GM19240 (cell line): Measurements from ENCODE around the gene GPR157.
A peak's percentile ranks its signal among the peaks of the same experiment; 100 is the strongest.
"Not testable (repeated sequence)": the region's sequence is repeated elsewhere in the genome, so short reads cannot be mapped to it uniquely, and the experiment has no call there.

Source experiments
- DNase-seq: peaks from one replicate; pipeline ENCODE4 v3.0.0; 2011; ENCODE audit warnings: low spot score; ENCODE audit not compliant: insufficient read length

Gene GPR157

DNA sequence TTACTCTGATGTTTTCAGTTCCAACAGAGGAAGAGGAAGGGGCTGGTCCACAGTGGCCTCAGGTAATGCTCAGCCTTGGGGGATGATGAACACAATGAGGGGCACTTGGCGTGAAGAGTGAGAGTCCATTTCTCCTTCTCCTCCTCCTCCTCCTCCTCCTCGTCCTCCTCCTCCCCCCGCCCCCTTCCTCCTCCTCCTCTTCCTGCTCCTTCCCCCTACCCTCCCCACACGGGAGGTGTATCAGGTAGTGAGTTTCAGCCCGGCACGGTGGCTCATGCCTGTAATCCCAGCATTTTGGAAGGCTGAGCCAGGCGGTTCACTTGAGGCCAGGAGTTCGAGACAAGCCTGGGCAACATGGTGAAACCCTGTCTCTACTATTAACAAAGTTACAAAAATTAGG, 17.3 kb upstream of the GPR157 start:
- no peak for DNase-seq

DNA sequence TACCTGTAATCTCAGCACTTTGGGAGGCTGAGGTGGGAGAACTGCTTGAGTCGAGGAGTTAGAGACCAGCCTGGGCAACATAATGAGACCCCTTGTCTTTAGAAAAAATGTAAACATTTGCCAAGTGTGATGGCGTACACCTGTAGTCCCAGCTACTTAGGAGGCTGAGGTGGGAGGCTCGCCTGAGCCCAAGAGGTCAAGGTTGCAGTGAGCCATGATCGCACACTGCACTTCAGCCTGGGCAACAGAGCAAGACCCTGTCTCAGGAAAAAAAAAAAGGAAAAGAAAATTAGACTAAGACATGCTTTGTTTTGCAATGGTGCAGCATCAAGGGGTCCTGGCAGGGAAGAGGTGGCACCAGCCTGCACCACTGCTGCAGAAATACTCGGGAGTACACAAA, 16.8 kb upstream of the GPR157 start:
- DNase-seq, result no peak

DNA sequence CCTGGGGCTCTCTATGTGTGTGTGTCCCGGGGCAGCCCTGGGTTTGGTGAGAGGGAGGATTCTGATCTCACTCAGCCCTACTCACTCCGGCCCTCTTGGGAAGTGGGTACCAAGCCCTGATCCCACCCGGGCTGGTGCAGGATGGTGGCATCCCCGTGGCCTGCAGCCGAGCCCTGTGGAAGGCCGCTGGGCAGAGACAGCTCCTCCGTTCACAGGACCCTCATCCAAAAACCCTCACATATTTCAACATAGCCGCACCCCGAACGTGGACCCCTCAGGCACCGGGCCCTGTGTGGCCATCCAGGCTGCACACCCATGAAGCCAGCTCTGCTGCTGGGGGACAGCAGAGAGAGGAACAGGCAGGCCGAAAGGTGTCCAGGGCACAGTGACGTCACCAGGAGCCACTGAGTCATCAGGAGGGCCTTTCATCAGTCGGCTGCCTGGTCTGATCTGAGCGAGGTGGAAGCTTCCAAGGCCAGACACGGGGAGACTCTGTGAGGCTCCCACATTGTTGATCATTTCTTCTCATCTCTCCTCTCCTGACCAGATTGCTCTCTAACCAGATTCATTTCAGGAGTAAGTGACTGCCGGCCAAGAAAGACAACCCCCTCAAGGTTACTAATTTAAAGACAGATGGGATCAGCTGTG, 16.2 kb upstream of the GPR157 start:
- DNase-seq, result peak; percentile 50

DNA sequence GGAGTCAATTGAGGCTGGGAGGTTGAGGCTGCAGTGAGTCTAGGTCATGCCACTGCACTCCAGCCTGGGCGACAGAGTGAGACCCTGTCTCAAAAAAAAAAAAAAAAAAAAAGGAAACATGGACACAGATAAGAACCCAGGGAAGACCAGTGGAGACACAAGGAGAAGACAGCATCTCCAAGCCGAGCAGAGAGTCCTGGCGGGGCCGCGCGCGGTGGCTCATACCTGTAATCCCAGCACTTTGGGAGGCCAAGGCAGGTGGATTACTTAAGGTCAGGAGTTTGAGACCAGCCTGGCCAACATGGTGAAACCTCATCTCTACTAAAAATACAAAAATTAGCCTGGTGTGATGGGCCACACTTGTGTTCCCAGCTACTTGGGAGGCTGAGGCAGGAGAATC, 15.6 kb upstream of the GPR157 start:
- DNase-seq, result not testable (repeated sequence)

DNA sequence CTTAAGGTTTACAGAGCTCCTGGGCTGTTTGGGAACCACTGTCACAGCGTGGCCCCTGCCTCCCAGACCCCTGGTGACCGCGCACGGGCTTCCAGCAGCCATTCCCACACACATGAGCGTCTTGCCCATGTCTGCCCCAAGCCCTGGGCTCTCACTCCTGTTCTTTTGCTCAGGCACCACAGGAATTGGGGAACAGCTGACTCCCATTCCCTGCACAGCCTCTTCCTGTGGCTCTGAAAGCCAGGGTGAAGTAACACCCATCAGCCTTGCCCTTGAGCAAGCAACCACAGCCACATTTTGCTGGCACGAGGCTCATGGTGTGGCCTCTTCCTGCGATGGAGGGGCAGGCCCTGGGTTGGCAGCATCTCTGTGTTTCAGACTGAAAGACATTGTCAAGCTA, 14.3 kb upstream of the GPR157 start:
- no peak for DNase-seq

DNA sequence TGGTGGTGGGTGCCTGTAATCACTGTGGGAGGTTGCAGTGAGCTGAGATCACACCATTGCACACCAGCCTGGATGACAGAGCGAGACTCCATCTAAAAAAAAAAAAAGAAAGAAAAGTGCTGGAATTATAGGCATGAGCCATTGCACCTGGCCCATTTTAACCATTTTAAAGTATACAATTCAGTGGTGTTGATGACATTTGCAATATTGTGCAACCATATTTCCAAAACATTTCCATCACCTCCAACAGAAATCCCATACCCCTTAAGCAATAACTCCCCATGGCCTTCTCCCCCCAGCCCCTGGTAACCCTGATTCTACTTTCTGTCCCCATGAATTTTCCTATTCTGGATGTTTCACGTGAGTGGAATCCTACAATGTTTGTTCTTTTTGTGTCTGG, 11.0 kb upstream of the GPR157 start:
- DNase-seq, result no peak

DNA sequence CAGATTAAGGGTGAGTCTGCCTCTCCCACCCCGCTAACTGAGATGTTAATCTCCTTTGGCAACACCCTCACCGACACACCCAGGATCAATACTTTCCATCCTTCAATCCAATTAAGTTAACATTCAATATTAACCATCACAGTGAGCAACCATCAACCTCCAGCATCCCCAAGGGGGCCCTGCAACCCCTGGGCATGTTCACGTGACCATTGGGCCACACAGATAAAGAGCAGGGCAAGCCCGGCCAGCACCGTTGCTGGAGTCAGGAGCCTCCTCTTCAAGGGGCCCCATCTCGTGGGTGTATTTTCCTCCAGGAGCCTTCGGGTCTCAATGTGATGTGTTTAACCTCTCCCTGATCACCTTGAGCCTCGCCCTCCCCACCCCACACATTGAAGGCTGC, 8.0 kb upstream of the GPR157 start:
- DNase-seq, result no peak

DNA sequence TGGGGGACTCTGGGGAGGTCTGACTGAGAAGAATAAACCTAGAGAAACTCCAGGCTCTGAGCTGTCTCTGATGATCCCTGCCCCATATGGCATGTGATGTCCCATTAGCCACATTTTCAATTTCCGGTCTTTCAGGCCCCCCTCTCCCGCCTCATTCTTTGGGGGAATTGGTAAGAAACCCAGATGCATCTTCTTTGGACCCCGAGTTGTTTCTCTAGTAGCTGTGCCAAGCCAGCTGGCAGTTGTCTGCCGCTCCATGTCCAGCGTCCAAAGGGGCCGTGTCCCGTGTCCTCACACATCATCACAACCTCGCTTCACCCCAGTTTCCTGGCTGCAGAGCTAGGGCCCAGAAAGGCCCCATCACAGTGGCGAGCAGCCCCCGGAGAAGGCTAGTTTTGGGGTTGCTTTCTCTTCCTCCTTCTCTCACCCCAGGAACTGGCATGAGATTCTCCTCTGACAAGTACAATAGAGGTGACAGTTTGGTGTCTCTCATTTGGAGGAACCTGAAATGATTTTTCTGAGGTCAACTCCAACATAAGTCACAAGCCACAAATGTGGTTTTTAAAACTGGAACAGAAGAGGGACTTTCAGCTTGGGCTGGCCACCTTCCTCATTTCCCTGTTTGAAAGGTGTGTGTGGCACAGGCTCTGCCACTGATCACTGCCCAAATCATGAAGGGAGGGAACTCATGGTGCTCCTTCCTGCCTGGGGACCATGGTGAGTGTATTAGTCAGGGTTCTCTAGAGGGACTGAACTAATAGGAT, 6.4 kb upstream of the GPR157 start:
- no peak for DNase-seq

DNA sequence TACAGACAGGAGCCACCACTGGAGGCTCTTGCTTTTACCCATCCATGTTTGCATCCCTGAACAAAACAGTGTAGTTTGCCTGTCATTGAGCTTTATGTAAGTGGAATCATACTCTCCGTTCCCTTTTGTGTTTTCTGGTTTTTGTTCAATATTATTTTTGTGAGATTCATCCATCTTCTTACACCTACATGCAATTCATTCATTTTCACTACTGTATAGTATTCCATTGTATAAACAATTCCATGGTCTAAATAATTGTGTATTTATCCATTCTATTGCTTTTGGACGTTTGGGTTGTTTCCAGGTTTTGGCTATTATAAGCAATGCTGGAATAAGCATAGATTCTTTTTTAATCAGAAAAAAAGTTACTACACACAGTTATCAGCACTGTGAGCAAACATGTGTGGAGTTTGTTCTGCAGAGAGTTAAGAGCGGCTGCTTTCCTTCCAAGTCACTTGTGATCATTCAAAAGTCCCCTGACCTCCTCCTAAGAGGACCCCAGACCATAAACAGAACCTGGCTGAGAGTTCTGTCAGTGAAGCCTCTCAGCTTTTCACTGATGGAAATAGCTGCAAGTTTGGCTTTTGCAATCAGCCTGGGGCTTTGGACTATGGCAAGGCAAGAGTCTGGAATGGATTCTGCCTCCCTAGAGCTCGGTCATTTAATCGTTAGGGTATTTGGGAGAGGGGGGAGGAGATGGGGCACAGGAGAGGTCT, 5.1 kb upstream of the GPR157 start:
- DNase-seq, result no peak

DNA sequence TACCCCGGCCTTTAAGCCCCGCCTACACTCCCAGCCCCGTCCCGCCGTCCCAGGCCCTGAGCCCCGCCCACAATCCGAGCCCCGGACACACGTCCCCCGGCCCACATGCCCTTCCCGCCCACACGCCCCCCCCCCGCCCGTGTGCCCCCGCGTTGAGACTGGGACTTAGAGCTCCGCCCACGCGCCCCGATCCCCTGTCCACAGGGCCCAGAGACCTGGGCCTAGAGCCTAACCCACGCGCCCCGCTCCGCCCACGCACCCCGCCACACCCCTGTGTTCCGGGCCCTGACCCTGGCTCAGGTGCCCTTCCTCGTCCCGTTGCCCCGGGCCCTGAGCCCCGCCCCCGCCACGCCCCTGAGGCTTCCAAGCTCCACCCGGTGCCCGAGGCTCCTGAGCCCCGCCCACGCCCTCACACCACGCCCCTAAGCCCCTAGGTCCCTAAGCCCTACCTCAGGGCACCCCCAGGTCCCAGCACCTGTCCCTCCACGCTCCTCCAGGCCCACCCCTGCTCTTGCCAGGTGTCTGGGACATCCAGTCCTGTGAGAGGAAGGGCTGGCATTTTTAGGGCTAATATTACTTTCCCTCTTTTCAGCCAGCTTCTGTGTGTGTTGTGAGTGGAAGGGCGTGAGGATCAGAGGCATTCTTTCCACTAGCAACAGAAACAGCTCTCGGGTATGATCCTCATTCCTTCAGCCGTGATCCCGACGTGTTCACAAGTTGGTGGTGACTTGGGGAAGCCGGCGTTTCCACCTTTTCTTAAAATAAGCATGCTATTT, 552 bp upstream of the GPR157 start:
- DNase-seq, result peak; percentile 77

DNA sequence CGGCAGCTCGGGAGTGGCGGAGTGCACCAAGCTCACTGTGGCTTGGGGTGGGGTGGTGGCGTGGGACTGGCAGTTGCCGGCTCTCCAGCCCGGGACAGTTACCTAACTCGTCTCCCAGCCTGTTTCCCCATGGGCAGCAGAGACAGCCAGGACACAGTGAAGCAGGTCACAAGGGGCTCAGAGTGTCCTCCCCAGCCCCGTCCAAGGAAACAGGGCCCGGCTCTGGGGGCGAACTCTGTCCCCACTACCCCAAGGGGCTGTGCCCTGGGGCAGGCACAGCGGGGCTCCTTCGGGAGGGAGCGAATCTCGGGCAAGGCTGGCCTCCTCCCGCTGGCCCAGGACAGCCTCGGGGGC, 759 bp downstream of the GPR157 start:
- DNase-seq, result no peak

DNA sequence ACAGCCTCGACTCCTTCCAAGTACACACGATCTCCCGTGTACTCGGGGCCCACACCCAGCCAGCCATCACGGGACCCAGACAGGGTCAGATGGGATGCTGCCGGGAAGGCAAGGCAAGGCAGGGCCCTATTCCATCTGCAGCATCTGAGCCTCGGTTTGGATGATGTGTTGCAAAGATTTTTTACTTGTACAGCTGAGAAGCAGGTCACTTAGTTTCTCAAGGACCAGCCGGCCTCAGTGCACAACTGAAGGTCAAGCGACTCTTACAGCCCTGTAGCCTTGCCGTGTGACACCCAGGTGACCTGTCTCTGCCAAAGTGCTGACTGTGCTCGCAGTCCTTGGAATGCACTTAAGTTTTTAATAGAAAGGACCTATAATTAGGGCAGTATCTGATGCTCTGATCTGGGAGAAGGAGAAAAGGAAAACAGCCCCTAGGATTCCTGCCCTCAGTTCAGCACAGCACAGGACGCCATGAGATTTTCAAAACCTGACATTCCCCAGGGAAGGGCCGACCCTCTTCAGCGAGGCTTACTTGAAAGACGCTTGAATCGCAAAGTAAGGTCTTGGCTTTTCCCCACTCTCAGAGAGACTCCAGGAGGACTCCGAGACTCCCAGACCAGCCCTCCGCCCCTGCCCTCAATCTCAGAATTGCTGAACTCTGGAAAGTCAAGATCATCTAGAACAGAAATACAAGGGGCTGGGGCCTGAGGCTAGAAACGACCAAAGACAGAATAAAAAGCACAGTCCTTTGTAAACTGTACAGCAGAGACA, 1.3 kb downstream of the GPR157 start:
- DNase-seq, result no peak

DNA sequence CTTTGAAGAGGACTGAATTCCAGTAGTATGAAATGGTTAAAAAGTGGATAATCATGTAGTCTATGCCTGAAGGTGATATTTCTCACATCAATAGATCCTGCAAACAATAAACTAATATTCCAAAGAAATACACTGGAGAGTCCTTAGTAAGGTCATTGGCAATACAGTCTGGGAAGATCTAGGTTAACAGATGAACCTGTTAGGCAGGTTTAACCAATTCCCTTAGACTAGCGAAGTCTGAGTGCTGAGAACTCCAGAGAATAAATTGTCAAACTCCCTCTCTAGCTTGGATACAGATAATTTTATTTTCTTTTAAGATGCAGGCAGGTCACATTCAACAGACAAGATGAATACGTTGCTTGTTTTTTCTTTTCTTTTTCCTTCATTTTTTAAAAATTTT, 2.4 kb downstream of the GPR157 start:
- no peak for DNase-seq

DNA sequence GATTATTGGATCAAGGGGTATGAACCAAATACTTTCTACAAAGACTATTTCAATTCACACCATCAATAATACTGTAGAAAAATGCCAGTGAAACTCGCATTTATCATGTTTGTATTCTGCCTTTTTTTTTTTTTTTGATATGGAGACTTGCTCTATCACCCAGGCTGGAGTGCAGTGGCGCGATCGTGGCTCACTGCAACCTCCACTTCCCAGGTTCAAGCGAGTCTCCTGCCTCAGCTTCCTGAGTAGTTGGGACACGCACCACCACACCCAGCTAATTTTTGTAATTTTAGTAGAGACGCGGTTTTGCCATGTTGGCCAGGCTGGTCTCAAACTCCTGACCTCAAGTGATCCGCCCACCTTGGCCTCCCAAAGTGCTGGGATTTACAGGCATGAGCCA, 3.1 kb downstream of the GPR157 start:
- not testable (repeated sequence) for DNase-seq

DNA sequence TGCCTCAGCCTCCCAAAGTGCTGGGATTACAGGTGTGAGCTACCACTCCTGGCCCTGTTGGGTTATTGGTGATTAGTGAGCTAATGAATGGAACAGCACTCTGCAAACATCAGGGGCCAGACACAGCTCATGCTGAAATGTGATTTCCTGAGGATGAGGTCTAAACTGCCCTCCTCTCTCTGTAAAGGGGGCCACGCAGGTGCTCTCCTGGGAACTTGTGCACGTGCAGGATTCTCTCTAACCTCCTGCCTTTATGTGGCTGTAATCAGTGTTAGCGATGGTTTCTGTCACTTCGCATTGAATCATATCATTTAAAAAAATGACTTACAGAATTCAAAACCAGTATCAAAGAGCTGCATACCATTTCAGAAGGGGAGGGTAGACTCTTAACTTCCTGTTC, 3.6 kb downstream of the GPR157 start:
- DNase-seq, result no peak

DNA sequence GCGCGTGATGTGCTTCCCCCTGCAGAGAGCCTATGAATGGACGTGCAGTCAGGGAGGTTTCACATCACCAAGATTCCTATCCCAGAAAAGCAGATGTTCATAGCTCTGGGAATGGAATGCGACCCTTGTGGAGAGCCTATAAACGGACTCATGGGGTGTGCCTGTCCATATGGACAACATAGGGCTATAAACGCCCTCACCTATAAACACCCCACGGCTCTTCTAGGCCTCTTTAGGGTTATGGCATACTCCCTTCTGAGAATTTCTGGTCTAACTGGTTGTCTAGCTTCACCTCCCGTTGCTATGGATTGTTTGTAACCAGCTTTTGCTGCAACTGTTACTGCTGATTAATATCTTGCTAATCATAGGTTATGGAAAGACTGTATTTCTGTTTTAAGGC, 4.5 kb downstream of the GPR157 start:
- not testable (repeated sequence) for DNase-seq

DNA sequence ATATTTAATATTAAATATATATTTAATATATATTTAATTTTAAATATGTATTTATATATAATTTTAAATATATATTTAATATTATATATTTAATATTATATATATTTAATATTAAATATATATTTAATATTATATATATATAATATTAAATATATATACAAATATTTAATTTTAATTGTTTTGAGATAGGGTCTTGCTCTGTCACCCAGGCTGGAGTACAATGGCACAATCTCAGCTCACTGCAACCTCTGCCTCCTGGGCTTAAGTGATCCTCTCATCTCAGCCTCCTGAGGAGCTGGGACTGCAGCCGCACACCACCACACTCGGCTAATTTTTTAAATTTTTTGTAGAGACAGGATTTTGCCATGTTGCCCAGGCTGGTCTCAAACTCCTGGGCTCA, 5.2 kb downstream of the GPR157 start:
- DNase-seq, result not testable (repeated sequence)

DNA sequence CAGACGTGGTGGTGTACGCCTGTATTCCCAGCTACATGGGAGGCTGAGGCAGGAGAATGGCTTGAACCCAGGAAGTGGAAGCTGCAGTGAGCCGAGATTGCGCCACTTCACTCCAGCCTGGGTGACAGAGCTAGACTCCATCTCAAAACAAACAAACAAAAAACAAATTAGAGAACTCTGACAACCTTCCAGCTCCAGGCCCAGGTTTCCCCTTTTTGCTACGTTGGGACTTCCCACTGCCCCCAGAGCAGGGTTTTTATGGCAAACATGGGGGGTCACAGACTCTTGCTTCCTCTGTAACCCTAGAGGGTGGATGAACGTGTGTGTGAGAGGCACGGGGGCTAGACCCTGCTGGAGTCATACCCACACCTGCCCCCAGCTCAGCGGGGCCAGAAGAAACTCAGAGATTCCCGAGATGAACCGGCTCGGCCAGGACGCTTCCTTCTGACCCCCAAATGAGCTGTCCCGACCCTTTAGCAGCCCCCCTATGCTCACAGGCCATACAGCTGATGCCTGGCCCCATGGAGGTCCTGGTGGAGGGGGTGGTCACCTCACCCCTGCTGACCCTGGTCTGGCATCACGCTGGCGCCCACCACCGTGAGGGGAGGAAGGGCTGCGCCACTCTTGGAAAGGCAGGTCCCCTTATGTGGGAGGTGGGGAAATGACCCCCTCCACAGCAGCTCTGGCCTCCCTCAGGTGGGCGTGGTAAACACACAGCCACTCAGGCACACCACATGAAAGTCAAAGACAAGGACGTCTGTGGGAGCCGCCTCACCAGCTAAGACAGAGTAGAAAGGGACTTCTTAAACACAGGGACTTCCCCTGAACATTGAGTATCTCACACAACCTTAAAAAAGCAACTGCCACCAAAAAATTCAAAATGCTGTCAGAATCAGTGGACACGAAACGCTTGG, 7.1 kb downstream of the GPR157 start:
- no peak for DNase-seq

DNA sequence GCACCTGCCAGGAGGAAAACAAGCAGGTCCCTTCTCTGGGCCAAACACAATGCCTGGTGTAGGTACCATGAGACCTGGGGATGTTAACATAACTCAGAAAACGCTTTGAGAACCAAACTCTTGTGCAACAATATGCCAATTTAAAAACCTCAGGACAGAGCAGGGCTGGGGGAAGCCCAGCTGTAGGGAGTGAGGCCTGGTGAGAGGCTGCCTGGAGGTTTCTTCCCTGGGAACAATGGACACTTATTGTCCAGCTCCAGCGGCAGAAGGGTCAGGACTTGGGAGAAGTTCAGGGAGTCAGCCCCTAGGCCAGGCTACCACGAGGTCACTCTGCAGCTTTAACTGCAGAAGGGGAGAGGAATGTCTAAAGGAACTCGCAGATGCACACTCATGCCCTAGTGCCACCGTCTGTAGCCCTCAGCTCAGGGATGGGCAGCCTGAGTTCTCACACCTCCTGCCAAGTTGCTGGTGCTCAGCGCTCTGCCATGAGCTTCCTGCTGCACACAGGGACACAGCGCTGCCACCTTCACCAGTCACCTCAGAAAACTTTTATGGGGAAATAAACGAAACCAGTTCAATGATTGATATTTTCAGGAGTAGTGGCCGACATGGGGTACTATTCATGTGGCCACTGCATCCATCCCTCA, 8.5 kb downstream of the GPR157 start:
- DNase-seq, result no peak

DNA sequence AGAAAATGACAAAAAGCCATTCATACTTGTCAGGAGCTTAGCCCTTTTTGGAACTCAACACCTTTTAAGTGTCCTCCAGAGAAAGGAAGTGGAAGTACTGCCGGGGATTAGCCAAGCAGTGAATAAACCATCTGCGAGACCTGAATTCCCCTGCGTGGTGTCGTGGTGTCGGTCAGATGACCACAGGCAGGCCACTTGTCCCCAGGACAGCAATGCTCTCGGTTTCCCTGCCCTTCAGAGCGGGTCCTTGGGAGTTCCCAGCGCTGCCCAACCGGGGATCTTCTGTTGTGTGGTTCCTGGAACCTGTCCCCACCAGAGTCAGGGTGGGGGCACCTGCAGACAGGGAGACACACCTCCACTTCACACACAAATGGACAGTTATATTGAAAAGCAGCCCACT, 9.2 kb downstream of the GPR157 start:
- no peak for DNase-seq
